Erythroblast (primary cell): ENCODE data around the gene PLTP.
A peak's percentile ranks its signal among the peaks of the same experiment; 100 is the strongest.
"Not testable (repeated sequence)": the region's sequence is repeated elsewhere in the genome, so short reads cannot be mapped to it uniquely, and the experiment has no call there.

ENCODE experiments used
- DNase-seq, 2 experiments: peaks; one replicate each; lab custom pipeline; 2025; lab: John Stamatoyannopoulos, UW
- GATA1 ChIP-seq: IDR thresholded peaks from 2 replicates; pipeline ENCODE4 v1.6.1; 2011; ENCODE audit warnings: low read depth, mild to moderate bottlenecking, control low read depth, low read length, moderate library complexity
- POLR2A ChIP-seq: IDR thresholded peaks from 2 replicates; pipeline ENCODE4 v1.6.1; 2011; ENCODE audit warnings: mild to moderate bottlenecking, low read length

Gene PLTP

GRCh38 chr20:45911486-45912343 is at the start of gene PLTP:
Gene PLTP (minus strand): TSS chr20:45912155. CDS start chr20:45911452, 703 bp downstream.
- no peak for TF ChIP-seq GATA1
- TF ChIP-seq POLR2A: peak; percentile 9
- peak; percentile 66 to 69 for DNase-seq

GRCh38 chr20:45959956-45960630 is 48.1 kb upstream of the PLTP start:
- TF ChIP-seq POLR2A: no peak
- no peak for TF ChIP-seq GATA1
- DNase-seq: no peak

GRCh38 chr20:45959126-45959525 is 47.2 kb upstream of the PLTP start:
- TF ChIP-seq GATA1 (no peak), POLR2A (no peak)
- no peak for DNase-seq

GRCh38 chr20:45958593-45958992 is 46.6 kb upstream of the PLTP start:
- TF ChIP-seq POLR2A: no peak
- no peak for TF ChIP-seq GATA1

GRCh38 chr20:45957021-45957941 is 45.3 kb upstream of the PLTP start:
- TF ChIP-seq POLR2A (no peak), GATA1 (no peak)
- DNase-seq: no peak

More at GRCh38 chr20:45958593-45958992, 46.6 kb upstream of the PLTP start:
- no peak for DNase-seq

- not testable (repeated sequence) for DNase-seq
Measured at GRCh38 chr20:45956326-45956725, 44.4 kb upstream of the PLTP start.

GRCh38 chr20:45953672-45954071 is 41.7 kb upstream of the PLTP start:
- TF ChIP-seq POLR2A: no peak
- no peak for TF ChIP-seq GATA1
- no peak for DNase-seq

- no peak for DNase-seq
- no peak for TF ChIP-seq GATA1
Measured at GRCh38 chr20:45952861-45953260, 40.9 kb upstream of the PLTP start.

GRCh38 chr20:45951925-45952834 is 40.2 kb upstream of the PLTP start:
- TF ChIP-seq POLR2A (no peak), GATA1 (no peak)
- DNase-seq: no peak

GRCh38 chr20:45950330-45950646 is 38.3 kb upstream of the PLTP start:
- TF ChIP-seq GATA1 (no peak), POLR2A (no peak)

GRCh38 chr20:45949542-45950329 is 37.8 kb upstream of the PLTP start:
- TF ChIP-seq GATA1 (no peak), POLR2A (no peak)
- DNase-seq: no peak

More at GRCh38 chr20:45950330-45950646, 38.3 kb upstream of the PLTP start:
- DNase-seq: no peak
